ENCODE results near the gene HEPHL1. TPM values are rescaled to one million over a fixed set of nuclear protein-coding genes. Genes with fewer than 3 reads are reported as not detected.

The HEPHL1 gene
- total and polyA plus RNA-seq, 2 donors (not counting 1 experiment from before 2014, with no cell fraction given) = not detected

GRCh38 chr11:93984936-93985335 lies 36.2 kb upstream of the HEPHL1 start:
- Histone ChIP-seq H3K9me3 (ENCODE audit: control extremely low read depth in 1 of 3, control insufficient read depth in 2 of 3, insufficient read depth in 1 of 3, low read length in 2 of 3) (no peaks in the 10 kb centered on the region), H2AFZ (ENCODE audit: insufficient read depth, low read depth, low read length, poor library complexity, severe bottlenecking) (no peak overlapping the region), H3K79me2 (ENCODE audit: control insufficient read depth, insufficient read depth, low read length) (no peaks in the 10 kb centered on the region), H3K27ac (ENCODE audit: low read length in 2 of 2) (no peak overlapping the region), H3K36me3 (replicated peaks in 1 of 2; ENCODE audit: control extremely low read depth in 1 of 2, control insufficient read depth in 1 of 2, extremely low read depth in 1 of 2, insufficient read depth in 2 of 2, low read length in 1 of 2) (no peaks in the 10 kb centered on the region), H3K4me1 (ENCODE audit: control insufficient read depth in 2 of 2, insufficient read depth in 2 of 2, low read length in 2 of 2) (no peaks in the 10 kb centered on the region), H4K20me1 (ENCODE audit: control insufficient read depth, insufficient read depth, low read length, poor library complexity, severe bottlenecking) (no peaks in the 10 kb centered on the region), H3K9ac (ENCODE audit: low read length) (no peak overlapping the region), H3K4me2 (replicated peaks; ENCODE audit: low read depth, low read length, poor library complexity, severe bottlenecking) (no peak overlapping the region), H3K4me3 (ENCODE audit: control extremely low read depth in 1 of 5, extremely low read depth in 1 of 5, insufficient read depth in 1 of 5, low read depth in 2 of 5, low read length in 4 of 5) (no peak overlapping the region), H3K27me3 (replicated peaks in 1 of 4; ENCODE audit: control extremely low read depth in 1 of 4, control insufficient read depth in 3 of 4, insufficient read depth in 4 of 4, low read length in 3 of 4) (no peaks in the 10 kb centered on the region)
- POLR2A ChIA-PET = no interaction called here
- intact Hi-C loops (cut with micrococcal nuclease) = no loop called here
- ATAC-seq (ENCODE audit: low read depth) (no peak), DNase-seq (no peak)
- CTCF ChIA-PET = no interaction called here
- H3K4me3 Mint-ChIP-seq = no peak overlapping the region
- 50% methylated on average over 2 of the region's 2 CpGs for WGBS (ENCODE audit: insufficient coverage)
- no peaks in the 10 kb centered on the region for H3K4me1 Mint-ChIP-seq
- TF ChIP-seq CTCF (IDR thresholded peaks at IDR 0.05) (no peak), EZH2 (IDR thresholded peaks at IDR 0.05; ENCODE audit: borderline replicate concordance, insufficient read depth, low read depth, low read length, poor library complexity, severe bottlenecking) (no peak)
- peaks cover 13% of the 10 kb centered on the region for H3K27me3 Mint-ChIP-seq
- H3K9me3 Mint-ChIP-seq (ENCODE audit: insufficient read depth) = peaks cover under 1% of the 10 kb centered on the region
- no peak overlapping the region for H3K27ac Mint-ChIP-seq

DNA sequence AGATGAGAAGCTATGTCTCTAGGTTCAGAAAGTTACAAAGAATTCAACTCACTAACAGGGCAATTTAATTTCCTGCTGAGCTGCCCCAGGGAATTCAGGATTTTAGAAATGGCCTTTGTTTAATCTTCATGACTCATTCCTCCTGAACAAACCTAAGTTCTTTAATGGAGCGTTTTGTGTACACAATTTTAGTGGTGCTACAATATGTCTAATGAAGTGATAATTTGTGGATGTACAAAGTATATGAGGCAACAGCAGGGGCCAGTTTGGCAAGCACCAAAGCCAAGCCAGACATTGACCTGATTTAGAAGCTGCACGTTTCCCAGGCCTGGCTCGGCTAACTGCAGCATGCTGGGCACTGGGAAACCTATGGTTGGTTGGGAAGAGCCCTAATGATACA lies 34.4 kb upstream of the HEPHL1 start:
- Histone ChIP-seq H3K9me3 (ENCODE audit: control extremely low read depth in 1 of 3, control insufficient read depth in 2 of 3, insufficient read depth in 1 of 3, low read length in 2 of 3) (peaks cover 0 to 2% (median 0%) of the 10 kb centered on the region in 3 donors), H3K79me2 (ENCODE audit: control insufficient read depth, insufficient read depth, low read length) (no peaks in the 10 kb centered on the region), H3K4me2 (replicated peaks; ENCODE audit: low read depth, low read length, poor library complexity, severe bottlenecking) (no peak overlapping the region), H3K27me3 (replicated peaks in 1 of 4; ENCODE audit: control extremely low read depth in 1 of 4, control insufficient read depth in 3 of 4, insufficient read depth in 4 of 4, low read length in 3 of 4) (no peaks in the 10 kb centered on the region), H3K9ac (ENCODE audit: low read length) (no peak overlapping the region), H3K4me1 (ENCODE audit: control insufficient read depth in 2 of 2, insufficient read depth in 2 of 2, low read length in 2 of 2) (no peaks in the 10 kb centered on the region), H4K20me1 (ENCODE audit: control insufficient read depth, insufficient read depth, low read length, poor library complexity, severe bottlenecking) (no peaks in the 10 kb centered on the region), H3K27ac (ENCODE audit: low read length in 2 of 2) (no peak overlapping the region), H3K36me3 (replicated peaks in 1 of 2; ENCODE audit: control extremely low read depth in 1 of 2, control insufficient read depth in 1 of 2, extremely low read depth in 1 of 2, insufficient read depth in 2 of 2, low read length in 1 of 2) (no peaks in the 10 kb centered on the region), H3K4me3 (ENCODE audit: control extremely low read depth in 1 of 5, extremely low read depth in 1 of 5, insufficient read depth in 1 of 5, low read depth in 2 of 5, low read length in 4 of 5) (no peak overlapping the region), H2AFZ (ENCODE audit: insufficient read depth, low read depth, low read length, poor library complexity, severe bottlenecking) (no peak overlapping the region)
- Mint-ChIP-seq H3K27ac (no peak overlapping the region), H3K27me3 (peaks cover 6% of the 10 kb centered on the region), H3K9me3 (ENCODE audit: insufficient read depth) (peaks cover 6% of the 10 kb centered on the region), H3K4me1 (no peaks in the 10 kb centered on the region), H3K4me3 (no peak overlapping the region)
- TF ChIP-seq CTCF (IDR thresholded peaks at IDR 0.05) (no peak), EZH2 (IDR thresholded peaks at IDR 0.05; ENCODE audit: borderline replicate concordance, insufficient read depth, low read depth, low read length, poor library complexity, severe bottlenecking) (no peak)
- WGBS (ENCODE audit: insufficient coverage) = 100% methylated on average over 1 of the region's 3 CpGs
- POLR2A ChIA-PET = no interaction called here
- no peak for ATAC-seq (ENCODE audit: low read depth)
- intact Hi-C loops (cut with micrococcal nuclease) = no loop called here
- no peak for DNase-seq
- CTCF ChIA-PET = no interaction called here

Data from B cell (primary cell).